ENCODE results near the gene MRGPRG. TPM values are rescaled to one million over a fixed set of nuclear protein-coding genes. Genes with fewer than 3 reads are reported as not detected.
"Not testable (repeated sequence)": the region's sequence is repeated elsewhere in the genome, so short reads cannot be mapped to it uniquely, and the experiment has no call there.

Gene MRGPRG, protein sequence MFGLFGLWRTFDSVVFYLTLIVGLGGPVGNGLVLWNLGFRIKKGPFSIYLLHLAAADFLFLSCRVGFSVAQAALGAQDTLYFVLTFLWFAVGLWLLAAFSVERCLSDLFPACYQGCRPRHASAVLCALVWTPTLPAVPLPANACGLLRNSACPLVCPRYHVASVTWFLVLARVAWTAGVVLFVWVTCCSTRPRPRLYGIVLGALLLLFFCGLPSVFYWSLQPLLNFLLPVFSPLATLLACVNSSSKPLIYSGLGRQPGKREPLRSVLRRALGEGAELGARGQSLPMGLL
- total RNA-seq, result not detected
- long read RNA-seq, result 0 reads

DNA sequence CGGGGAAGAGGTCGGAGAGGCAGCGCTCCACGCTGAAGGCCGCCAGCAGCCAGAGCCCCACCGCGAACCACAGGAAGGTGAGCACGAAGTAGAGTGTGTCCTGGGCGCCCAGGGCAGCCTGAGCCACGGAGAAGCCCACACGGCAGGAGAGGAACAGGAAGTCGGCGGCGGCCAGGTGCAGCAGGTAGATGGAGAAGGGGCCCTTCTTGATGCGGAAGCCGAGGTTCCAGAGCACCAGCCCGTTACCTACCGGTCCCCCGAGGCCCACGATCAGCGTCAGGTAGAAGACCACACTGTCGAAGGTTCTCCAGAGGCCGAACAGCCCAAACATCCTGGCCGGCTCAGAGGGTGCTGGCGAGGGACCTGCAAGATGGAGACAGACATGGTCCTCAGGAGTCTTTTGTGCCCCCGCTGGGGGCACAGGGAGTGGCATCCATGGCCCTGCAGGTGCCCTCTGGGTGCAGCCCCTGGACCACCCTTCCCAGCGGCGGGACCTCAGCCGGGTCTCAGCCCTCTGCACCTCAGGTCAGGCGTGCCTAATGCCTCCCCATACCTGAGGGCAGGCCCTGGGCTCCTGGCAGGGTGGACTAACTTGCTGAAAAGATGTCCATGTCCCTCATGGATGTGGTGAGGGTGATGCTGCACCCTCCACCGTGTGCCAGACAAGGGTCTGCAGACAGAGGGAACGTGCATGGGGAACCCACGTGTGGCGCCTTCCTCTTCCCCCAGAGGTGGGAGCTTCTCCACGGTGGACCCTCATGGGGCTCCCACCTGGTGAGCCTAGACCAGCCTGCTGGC is at the start of gene MRGPRG:
MRGPRG (minus strand) TSS at position 331 of the 798 bp plus-strand sequence; CDS start at position 331, 0 bp downstream.
- no peak for DNase-seq (ENCODE audit: low spot score)

DNA sequence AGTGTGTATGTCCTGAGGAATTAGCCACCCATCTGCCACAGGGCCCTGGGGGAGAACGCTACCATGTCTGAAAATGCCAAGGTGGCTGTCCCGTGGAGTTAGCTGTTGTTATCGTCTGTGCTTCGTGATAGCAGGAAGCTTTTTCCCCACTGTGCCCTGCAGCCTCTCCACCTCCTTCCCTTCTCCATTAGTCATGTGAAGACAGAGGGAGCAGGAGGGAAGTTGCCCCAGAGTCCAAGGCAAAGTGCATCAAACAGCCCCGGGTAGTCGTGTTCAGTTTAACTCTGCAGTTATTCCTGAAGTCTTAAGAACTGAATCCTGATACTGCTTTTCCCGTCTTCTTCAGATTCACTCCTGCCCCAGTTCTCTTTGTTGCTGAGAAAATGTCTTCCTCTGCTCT is 43.9 kb upstream of the MRGPRG start:
- not testable (repeated sequence) for DNase-seq (ENCODE audit: low spot score)

DNA sequence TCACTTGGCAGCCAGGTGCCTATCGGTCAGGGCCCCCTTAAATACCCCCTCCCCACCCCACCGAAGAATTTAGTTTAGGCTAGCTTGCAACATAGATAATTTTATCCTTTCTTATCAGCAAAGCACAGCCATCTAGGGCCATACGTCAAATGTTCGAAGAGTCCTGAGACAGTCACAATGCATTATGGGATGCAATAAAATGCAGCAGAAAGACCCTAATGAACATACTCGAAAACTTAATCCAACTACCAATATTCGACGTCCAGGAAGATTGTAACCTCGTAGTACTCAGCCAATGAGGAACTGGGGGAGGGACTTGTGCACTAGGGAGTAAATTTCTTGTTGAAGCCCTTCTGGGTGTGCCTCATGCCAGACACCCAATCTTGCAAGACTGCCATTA is 43.2 kb upstream of the MRGPRG start:
- not testable (repeated sequence) for DNase-seq (ENCODE audit: low spot score)

DNA sequence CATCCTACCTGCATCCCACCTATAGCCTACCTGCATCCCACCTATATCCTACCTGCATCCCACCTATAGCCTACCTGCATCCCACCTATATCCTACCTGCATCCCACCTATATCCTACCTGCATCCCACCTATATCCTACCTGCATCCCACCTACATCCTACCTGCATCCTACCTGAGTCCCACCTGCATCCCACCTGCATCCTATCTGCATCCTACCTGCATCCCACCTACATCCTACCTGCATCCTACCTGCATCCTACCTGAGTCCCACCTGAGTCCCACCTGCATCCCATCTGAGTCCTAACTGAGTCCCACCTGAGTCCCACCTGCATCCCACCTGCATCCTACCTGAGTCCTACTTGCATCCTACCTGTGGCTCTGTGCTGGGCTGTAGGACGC is 38.9 kb upstream of the MRGPRG start:
- DNase-seq (ENCODE audit: low spot score), result not testable (repeated sequence)

DNA sequence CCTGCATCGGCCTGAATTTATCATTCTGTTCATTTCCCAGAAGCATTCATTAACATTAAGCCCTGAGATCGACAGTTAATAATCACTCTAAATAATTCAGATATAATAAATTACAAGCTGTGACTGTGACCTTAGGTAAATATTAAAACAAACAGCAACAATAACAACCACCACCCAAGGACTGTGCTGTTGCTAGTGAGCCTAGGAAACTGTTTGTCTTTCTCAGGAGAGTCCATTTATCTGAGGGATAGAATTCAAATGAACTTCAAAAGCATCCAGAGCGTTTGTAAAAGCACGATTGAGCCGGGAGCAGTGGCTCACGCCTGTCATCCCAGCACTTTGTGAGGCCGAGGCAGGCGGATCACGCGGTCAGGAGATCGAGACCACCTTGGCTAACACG is 36.6 kb upstream of the MRGPRG start:
- DNase-seq (ENCODE audit: low spot score), result not testable (repeated sequence)

DNA sequence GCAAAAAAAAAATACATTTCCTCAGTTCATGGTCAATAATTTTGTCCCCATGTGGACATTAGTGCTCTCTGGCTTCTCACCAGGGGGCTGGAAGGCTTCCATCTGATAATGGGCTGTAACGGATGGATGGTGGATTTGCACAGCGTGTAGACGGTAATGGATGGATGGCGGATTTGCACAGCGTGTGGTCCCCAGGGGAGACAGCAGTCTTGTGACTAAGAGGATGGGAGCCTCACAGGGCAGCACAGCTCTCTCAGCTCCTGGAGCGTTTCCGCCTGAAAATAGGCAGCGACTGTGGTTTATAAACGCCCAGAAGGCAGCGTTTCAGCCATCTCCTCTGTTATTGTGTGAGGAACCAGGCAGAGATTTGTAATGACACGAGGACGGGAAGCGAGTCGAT is 36.2 kb upstream of the MRGPRG start:
- not testable (repeated sequence) for DNase-seq (ENCODE audit: low spot score)

DNA sequence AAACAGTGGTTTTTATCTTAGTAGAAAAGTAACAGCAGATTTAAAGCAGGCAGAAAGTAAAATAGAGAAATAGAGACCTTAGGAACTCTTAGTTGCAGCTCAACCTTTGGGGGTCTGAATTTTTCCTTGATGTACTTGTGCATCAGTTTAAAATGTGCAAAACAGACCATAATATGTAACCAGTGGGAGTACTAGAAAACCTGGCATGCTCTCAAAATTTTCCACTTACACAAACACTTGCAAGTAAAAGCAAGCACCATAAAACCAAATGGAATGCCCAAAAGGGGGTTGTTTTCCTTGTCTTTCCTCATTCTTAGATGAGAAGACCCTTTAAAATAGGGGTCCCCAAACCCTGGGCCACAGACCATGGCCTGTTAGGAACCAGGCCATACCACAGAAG is 26.5 kb upstream of the MRGPRG start:
- DNase-seq (ENCODE audit: low spot score), result no peak

DNA sequence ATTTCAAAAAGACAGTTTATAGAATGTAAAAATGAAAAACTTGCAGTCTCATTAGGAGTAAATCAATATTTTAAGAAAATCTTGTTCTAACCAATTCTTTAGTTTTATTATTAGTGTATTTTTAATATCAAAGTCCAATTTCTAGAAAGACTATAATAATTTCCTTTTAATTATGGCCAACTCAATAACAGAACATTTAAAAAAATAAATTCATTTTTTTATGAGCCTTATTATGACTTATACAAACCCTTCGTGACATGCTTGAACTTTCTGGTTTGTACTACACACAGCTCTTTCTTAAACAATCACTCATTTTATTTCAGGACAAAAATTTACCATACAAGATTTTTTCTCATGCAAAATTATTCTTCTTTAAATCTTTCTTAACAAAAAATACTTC is 25.3 kb upstream of the MRGPRG start:
- DNase-seq (ENCODE audit: low spot score), result no peak

DNA sequence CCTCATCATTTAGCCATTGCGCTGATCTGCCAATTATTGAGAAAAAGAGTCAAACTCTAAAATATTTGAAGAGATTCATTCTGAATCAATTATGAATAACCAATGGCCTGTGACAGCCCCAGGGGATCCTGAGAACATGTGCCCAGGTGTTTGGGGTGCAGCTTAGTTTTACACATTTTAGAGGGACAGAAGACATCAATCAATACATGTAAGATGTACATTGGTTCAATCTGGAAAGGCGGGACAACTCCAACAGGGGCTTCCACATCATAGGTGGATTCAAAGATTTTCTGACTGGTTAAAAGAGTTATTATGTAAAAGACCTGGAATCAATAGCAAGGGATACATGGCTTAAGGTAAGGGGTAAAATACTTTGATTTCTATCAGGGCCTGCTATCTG is 18.5 kb upstream of the MRGPRG start:
- no peak for DNase-seq (ENCODE audit: low spot score)

DNA sequence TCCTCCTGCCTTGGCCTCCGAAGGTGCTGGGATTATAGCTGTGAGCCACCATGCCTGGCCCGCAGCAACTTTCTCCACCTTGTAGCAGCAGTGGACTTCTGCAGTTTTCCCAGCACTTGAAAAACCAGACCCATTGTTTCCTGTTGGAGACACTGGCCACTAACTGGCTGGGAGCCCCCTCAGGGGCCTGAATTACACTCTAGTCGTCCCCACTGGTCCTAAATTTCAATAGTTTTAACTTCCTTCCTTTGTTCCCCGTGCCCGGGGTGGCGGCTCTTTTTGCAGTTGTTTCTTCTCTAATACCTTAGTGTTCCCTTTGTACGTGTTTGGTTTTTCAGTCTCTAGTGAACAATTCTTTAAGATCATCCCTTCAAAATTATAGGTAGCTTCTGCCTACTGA is 16.2 kb upstream of the MRGPRG start:
- no peak for DNase-seq (ENCODE audit: low spot score)

DNA sequence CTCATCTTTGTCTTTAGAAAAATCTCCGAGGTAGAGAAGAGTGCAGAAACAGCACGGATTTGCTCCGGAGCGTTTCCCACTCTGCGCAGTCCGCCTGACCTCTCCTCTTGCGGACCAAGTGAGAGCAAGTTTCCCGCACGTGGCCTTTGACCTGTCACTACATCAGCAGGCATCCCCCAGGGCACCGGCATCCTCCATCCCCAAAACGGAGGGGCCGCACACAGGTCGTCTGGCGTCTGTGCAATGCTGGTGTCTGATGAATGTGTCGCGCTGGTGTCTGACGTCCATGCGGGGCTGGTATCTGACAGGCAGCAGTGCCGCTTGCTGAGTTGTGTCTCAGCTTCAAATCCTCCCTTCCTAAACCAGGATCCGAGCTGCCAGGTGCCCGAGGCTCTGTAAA is 14.3 kb upstream of the MRGPRG start:
- no peak for DNase-seq (ENCODE audit: low spot score)

DNA sequence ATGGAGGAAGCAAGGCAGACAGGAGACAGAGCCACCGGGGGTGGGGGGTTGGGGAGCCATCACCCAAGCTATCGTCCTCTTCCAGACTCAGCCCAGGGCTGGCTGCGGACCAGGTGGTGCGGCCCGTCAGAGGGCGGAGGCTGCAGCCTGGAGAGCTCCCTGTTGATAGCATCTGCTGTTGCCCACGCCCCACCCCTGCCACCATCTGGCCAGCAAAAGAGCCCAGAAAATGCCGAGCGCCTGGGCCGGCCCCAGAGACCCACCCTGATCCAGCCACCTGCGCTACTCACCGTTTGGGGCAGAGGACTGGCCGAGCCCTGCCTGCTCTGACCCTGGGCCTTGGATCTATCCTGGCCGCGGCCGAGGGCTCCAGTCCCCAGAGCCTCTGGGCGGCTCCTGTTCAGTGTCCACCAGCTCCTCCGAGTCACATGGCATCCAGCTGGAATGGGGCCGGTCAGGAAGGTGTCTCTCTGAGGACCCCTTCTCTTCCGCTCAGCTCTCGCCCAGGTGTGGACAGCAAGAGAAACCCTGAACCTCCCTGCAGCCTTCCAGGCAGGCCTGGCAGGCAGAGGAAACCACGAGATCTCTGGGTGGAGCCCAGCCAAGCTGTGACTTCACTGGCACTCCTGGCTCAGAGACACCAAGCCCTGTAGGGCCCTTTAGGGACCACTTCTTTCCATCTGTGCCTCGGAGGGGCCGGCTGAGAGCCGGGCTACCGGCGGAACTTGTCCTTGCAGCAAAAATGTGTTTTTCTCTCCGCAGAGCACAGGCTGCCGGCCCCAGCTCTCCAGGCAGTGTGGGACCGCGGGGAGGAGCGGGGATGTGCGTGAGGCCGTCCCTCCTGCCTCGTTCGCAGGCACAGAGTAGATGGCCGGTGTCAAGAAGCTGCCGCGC is 13.5 kb upstream of the MRGPRG start, which contains the start of gene MRGPRE:
MRGPRE (minus strand) TSS at position 567 of the 894 bp plus-strand sequence. CDS start 3,618 bp downstream, outside the sequence.
- DNase-seq (ENCODE audit: low spot score), result peak; percentile 88

DNA sequence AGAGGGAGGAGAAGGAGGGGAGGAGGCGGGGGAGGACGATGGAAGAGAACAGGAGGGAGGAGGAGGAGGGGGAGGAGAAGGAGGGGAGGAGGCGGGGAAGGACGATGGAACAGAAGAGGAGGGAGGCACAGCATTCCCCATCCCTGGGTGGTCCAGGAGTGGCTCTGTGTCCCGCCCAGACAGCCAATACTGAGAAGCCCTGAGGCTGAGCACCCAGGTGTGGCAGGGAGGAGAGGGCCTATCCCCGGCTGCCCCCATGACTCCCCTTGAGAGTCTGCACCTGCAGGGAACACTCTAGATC is 12.9 kb upstream of the MRGPRG start:
- DNase-seq (ENCODE audit: low spot score), result no peak

DNA sequence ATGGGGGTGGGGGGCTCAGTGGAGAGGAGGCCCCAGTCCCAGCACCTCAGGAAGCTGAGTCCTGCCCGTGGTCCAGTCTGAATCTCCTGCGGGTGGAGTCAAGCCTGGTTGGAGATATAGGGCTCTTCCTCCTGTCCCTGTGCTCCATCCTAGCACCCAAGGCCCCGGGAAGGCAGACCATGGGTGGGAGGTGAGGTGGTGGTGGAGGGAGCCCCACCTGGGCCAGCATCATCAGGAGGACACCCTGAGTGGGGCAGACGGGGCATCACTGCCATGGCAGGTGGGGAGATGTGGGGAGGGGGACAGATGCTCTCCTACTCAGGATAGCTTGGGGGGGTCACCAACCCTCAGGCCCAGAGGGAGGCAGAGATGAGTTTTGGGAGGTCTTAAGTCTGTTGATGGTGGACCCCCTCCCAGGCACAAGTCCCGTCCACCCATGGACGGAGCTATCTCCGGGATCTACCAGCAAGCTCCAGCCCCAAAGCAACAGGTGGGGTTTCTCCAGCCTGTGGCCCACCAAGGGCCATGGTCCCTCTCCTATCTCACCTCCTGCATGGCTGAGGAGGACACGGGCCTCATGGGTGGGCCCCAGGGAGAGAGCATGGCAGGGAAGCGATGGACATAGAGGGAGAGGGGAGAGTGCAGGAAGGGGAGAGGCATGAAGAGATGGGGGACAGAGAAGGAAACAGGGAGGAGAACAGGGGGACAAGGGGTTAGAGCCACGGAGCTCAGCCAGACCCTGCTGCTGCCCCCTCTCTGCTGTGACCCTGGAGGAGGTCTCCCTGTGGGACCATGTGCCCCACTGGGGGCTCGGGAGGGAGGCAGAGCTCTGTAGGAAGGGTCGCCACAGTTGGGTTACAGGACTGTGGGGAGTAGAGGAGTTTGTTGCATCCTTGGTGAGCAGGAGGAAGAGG is 12.3 kb upstream of the MRGPRG start:
- DNase-seq (ENCODE audit: low spot score), result no peak

DNA sequence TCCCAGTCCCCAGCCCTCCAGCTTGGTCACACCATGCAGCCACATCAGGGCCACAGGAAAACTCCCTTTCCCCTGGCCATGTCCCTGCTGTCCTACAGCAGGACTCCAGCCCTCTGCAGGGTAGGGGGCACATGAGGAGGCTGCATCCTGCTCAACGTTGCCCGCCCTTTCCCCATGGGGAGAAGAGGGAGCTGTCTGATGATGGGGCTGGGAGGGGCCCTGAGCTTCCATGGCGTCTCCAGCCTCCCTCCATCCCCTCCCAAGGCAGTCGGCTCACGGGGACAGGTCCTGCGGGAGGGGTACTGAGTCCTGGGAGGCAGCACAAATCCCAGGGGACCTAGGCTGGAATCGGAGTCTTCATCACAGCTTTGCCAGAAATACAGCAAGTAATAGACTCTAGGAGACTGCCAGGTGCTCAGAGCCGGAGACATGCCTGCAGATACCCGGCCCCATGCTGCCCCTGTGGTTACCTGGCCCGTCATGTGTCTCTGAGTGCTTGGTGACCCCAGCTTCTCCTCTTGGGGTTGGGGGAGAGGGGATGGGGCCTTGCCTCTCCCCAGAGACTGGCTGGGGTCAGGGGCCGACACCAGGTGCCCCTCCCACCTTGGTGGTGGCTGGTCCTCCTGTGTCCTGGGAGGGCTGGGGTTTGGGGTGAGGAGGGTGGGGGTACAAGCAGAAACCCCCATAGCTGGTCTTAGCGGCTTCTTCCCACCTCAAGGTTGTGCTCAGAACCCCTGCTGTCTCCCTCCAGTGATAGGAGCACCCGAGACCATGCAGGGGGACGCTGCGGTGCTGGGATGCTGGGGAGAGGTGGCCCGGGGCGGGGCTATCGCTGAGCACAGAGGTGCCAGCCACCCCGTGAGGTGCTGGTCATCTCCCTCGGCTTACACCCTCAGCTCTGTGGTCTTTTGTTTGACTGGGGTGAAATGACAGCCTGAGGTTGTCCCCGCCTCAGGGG is 11.3 kb upstream of the MRGPRG start:
- DNase-seq (ENCODE audit: low spot score), result no peak

DNA sequence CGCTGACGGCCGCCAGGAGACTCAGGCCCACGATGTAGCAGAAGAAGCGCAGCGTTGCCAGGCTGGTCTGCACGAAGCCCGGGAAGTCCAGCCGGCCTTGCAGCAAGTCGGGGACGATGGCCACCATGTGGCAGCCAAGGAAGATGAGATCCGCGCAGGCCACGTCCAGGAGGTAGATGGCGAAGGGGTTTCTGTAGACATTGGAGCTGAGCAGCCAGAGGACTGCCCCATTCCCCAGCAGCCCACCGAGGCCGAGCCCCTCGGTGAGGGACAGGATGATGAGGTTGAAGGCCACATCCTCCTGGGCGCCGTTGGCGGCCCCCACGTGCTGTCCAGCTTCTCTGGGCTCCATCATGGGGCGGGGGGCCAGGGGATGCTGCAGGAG is 9.8 kb upstream of the MRGPRG start:
- DNase-seq (ENCODE audit: low spot score), result no peak

DNA sequence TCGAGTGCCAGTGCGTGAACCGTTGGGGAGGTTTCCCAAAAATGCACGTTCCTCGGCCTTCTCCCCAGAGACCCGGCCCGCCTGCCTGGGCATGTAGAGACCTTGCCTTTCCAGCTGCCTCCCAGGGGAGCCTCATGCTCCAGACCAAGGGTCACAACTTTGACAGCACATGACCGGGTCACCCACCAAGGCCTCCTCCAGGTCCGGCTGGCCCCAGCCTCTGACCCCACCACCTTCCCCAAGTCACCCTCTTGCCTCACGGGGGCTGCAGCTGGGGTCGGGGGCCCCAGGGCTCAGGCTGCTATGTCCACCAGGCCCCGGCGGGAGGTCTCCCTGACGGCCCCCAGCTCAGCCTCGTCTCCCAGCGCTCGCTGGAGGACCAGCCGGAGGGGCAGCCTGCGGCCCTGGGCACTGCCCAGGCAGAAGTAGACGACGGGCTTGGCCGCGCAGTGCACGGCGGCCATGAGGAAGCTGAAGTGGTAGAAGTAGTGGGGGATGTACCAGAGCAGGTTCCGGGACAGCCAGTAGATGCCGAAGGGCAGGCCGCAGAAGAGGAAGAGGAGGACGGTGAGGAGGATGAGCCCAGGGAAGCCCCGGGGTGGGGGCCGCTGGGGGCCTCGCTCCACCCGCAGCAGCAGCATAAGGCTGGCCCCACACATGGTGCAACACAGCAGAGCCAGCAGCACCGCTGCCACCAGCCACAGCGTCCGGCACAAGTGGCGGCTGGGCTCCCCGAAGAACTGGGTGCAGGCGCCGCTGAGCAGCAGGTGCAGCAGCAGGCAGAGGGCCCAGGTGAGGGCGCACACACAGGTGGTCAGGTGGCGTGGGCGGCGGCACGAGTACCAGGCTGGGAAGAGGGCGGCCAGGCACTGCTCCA is 9.2 kb upstream of the MRGPRG start:
- no peak for DNase-seq (ENCODE audit: low spot score)

DNA sequence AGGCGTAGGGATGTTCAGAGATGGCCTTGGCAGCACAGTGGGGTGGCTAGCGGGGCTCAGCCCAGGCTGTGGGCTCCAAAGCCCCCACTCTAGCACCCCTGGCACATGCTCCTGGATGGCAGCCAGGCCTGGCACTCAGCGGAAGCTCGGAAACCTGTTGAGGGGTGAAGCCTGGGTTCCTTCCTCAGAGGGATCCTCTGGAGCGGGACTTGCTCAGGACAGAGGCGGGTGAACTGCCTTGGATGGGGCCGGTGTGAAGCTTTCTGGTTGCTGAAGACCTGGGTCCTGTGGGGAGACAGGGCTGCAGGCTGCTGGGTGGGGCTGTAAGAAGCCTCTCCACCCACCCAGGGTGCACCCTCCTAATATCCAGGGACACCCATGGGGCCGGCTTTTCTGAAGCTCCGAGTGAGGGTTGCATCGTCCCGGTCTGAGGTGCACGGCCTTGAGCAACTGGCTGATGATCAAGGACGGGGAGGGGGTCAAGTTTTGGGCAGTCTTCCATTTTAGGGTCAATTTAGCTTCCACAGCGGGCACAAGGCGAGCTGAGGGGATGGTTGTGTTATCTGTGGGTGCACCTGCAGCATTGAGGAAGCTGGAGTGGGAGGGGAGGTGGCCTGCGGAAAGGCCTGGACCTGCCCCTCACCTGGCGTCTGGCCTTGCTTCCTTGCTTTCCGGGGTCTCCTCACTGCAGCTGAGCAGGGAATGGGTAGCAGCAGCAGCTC is 8.4 kb upstream of the MRGPRG start:
- DNase-seq (ENCODE audit: low spot score), result no peak

Data from mesenteric fat pad (tissue), 1 donor.